Stimulated activated CD8-positive, alpha-beta memory T cell treated with anti-CD3 and anti-CD28 coated beads, Interleukin-7, amount 100 ng/mL, for 24 hours (primary cell): Measurements from ENCODE around the gene PGC.

Experiments
- DNase-seq: peaks from one replicate; pipeline ENCODE4 v3.0.0-alpha.2; 2020; ENCODE audit warnings: low read depth

Gene PGC

GRCh38 chr6:41714556-41715273, 32.5 kb downstream of the PGC start:
- no peak for DNase-seq

- no peak for DNase-seq
These were observed 33.4 kb downstream of the PGC start for GRCh38 chr6:41713650-41714291.

GRCh38 chr6:41713159-41713649, 34.0 kb downstream of the PGC start:
- no peak for DNase-seq

- no peak for DNase-seq
These were observed 34.5 kb downstream of the PGC start for GRCh38 chr6:41712651-41713103.

GRCh38 chr6:41711323-41712038, 35.7 kb downstream of the PGC start:
- no peak for DNase-seq

GRCh38 chr6:41709375-41709774, 37.8 kb downstream of the PGC start:
- no peak for DNase-seq

- DNase-seq: no peak
These were observed 38.3 kb downstream of the PGC start for GRCh38 chr6:41708856-41709255.

- no peak for DNase-seq
These were observed 39.5 kb downstream of the PGC start for GRCh38 chr6:41707565-41708200.

- no peak for DNase-seq
These were observed 40.2 kb downstream of the PGC start for GRCh38 chr6:41706876-41707564.

GRCh38 chr6:41705996-41706835, 41.0 kb downstream of the PGC start:
- peak; percentile 47 for DNase-seq

- no peak for DNase-seq
These were observed 41.7 kb downstream of the PGC start for GRCh38 chr6:41705311-41705995.

- DNase-seq: no peak
These were observed 42.4 kb downstream of the PGC start for GRCh38 chr6:41704656-41705310.

GRCh38 chr6:41704028-41704427, 43.2 kb downstream of the PGC start:
- DNase-seq: no peak

GRCh38 chr6:41702771-41703494, 44.3 kb downstream of the PGC start:
- no peak for DNase-seq

GRCh38 chr6:41702089-41702745, 45.0 kb downstream of the PGC start:
- DNase-seq: no peak

GRCh38 chr6:41700463-41701347, 46.5 kb downstream of the PGC start:
- no peak for DNase-seq

GRCh38 chr6:41699063-41699462, 48.1 kb downstream of the PGC start:
- no peak for DNase-seq
